Fibroblast of skin of right quadriceps (primary cell): ENCODE data around the gene CDK14.

Source experiments
- DNase-seq: peaks from one replicate; pipeline ENCODE4 v3.0.0-alpha.2; 2013

The CDK14 gene

DNA sequence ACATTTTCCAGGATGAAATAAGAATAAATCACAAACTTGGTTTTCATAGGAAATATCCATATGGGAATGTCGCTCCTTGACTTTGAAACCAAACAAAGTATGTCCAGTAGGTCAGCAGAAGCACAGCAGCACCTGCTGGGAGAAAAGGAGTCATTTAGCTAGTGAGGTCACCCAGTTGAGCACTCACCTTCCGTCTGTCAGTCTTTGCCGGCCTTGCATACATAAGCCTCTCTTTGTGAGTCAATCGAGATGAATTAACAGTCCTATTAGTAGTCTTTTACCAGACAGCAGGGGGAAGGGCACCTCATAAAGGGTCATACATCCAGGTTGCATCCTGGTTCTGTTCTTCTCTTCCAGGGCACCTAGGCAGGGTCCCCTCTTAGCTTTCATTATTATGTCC lies 435.6 kb downstream of the CDK14 start:
- no peak for DNase-seq

DNA sequence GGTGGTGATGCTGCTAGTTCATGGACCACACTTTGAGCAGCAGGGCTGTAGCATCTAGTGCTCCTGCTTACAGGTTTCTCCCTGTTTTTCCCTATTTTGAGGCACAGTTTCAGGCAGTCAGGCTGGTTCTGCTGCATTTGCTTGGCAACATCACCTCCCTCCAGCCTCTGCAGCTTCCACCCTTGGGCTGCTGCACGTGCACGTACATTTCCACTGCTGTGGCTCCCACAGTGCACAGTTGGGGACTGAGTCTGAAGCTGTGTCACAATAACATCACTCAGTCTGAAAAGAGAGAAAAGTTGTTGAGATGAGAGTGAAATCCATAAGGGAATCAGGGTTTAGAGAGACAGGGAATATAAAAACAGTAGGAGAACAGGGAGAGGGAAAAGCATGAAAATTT lies 437.5 kb downstream of the CDK14 start:
- DNase-seq, result no peak

DNA sequence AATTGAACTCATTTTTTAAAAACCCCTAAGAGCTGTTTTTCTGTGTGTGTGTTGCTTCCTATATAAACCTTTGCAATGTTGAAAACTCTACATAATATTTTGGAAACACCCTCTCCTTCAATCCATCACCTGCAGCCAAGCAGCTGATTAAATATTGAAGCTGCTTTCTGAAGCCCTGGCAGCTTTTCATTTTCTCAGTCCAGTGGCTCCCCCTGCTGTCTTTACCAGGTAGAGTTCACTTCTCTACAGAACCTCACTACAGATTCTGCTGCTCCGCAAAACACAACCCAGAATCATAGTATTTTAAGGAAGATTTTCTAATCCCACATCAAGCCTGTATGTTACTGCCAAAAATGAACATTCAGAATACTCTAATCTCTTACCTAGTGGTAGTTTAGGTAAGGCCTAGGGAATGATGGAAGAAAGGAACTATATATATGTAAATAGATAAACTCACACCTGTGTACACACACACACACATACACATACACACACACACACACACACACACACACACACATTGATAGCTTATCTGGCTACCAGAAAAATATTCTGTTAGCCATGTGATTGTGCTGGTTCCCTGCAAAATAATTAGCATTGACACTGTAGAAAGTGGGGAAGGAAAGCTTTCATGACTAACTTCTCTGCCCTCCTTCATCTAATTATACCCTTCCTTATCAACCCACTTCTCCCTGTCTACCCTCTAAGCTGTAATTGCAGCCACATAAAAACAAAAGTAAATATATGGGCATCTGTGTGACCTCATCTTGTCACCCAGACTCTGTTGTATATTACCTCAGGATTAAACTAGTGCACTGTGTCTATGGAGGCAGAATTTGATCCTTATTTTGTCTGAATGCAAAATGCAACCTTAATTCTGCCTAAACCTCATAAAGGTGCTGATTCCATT lies 438.6 kb downstream of the CDK14 start:
- peak; percentile 58 for DNase-seq

DNA sequence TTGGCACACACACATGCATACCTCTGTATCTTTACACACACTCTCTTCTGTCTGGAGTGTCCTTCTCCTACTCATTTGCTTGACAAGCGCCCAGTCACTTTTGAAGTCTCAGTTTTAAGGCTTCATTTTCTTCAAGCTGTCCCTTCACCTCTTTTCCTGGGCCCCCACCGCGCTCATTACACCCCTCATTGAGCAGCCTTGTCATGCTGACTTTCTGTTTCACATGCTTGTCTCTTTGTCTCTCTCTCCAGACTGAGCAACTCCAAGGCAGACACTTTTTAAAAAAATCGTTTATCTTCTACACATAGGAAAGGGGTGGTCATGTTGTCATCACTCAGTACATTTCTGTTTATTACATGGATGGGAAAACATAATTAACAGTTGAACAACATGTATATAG lies 442.9 kb downstream of the CDK14 start:
- DNase-seq, result no peak

DNA sequence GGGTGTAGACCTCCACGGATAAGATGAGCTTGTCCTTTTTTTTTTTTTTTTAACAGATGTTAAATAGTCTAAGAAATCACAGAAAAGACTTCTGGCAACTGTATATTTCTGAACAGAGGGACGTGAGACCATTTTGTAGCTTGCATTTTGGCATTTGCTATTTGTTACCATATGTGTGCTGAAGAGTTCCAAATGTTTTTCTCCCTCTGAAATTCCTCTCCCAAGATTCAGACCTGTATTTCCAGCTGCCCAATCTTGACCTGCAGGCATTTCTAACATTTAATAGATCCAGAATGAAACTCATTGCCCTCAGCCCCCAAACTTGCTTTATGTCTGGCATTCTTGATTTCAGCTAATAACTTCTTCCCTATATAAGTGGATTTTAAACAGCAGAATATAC lies 445.0 kb downstream of the CDK14 start:
- DNase-seq, result no peak

DNA sequence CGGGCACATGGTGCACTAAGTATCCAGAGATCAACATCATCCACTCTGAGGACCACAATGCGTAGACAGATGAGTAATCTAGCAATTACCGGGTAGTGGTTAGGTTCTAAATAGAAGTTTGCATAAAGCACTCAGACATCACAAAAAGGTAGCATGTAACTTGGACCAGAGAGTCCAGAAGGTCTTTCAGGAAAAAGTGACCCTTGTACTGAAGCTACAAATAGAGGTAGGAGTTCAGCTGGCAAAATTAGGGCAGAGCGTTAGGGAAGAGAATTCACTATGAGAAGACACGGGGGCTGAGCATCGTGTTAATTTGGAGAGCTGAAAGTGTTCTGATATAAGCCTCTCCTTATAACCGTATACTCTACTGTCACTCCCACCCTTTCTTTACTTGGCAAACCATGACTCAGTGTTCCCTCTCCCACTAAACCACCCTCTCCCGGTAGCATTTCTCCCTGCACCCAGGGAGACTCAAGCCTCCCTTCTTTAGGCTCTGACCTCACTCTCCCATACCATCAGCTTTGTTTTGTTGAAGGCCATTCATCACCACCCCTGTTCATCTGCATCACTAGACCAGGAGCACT lies 445.9 kb downstream of the CDK14 start:
- no peak for DNase-seq

DNA sequence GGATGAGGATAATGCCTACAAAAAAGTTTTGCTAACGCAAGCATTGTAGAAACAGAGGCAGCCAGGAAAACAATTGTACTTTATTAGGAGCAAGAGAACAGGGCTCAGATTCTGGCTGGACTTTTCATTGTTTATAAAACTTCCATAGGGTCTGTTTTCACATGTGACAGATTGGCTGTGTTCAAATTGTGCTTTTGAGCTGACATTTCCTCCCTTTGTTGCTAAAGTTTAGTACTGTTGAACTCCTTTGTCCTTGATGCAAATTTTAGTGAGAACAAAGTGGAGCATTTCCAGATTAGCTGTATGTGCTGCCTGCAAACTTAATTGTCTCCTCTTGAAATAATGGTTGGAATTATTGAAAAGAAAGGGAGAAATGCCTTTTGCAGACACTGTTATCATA lies 447.1 kb downstream of the CDK14 start:
- DNase-seq, result no peak

DNA sequence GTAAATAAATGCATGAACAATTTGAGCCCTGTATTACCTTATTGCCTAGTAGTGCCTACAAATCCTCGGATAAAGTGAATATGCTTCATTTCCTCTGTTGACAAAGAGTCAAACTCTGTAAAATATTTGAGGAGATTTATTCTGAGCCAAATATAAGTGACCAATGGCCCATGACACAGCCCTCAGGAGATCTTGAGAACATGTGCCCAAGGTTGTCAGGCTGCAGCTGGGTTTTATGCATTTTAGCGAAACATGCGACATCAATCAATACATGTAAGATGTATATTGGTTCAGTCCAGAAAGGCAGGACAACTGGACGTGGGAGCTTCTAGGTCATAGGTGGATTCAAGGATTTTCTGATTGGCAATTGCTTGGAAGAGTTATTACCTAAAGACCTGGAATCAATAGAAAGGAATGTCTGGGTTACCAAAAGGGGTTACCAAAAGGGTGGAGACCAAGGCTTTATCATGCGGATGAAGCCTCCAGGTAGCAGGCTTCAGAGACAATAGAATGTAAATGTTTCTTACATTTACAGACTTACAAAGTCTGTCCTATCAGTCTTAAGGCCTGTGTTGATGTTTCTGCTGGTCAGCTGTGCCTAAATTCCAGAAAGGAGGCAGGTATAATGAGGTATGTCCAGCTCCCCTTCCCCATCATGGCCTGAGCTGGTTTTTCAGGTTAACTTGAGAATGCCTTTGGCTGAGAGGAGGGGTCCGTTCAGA lies 448.0 kb downstream of the CDK14 start:
- DNase-seq, result no peak

DNA sequence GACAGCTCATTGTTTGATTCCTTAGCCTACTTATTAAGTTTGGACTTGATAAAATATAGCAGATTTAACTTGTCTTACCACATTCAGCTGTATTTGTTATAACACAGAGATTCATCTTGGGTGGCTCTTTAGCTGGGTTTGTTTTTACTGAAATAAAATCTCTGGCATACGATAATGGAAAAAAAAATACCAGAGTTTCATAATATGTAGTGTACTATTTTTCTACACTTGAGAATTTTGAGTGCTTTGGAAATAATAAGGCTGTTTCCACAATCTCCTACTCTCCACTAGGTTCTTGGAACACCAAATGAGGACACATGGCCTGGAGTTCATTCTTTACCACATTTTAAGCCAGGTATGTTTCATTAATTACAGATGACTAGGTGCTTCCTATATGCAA lies 449.5 kb downstream of the CDK14 start:
- no peak for DNase-seq

DNA sequence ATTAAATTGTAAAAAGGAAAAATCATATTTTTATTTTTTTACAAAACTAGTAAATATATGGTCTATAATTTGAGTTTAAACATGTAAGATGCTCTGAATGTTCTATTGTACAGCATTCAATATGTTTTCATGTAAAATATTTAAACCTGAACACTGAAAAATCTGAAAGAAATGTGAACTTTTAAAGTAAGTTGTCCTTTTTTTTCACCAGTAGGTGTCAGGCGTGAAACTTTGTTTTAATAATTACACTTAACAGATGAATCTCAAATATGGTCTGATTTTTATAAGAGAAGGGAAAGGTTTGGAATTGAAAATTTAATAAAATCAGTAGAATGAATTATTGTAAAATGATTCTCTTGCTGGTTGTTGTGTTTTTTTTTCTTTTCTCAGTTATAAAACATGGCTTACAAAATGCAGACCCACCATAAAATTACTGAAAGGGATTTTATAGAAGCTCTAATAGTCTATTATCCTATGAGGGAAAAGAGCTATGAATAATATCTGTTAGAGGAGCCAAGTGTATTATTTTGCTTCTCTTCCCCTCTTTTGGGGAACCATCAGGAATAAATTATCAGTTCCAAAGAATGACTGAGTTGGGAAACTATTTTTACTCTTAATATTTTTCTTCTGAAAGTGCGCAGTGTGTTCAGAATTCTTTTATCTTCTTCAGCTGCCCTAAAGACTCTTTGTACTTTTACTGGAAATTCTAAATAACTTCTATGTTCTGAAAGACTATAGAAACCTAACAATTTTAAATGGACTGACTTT lies 450.4 kb downstream of the CDK14 start:
- peak; percentile 44 for DNase-seq

DNA sequence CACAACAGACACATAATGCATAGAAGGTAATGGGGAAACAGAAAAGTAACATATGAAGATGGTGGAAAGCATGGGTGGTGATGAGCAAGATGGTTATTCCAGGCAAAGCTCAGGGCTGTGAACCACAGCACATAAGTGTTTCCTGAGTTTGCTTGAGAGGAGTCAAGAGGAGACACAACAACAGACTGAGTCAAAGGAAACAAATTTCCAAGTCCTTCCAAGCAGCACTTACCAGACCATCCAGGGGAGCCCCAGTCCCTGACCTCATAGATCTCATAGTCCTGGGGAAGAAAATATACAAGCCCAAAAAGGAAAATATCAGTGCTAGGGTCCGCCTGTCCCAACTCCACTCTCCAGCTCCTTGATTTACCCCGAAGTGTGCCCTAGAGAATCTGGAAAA lies 451.5 kb downstream of the CDK14 start:
- DNase-seq, result no peak

DNA sequence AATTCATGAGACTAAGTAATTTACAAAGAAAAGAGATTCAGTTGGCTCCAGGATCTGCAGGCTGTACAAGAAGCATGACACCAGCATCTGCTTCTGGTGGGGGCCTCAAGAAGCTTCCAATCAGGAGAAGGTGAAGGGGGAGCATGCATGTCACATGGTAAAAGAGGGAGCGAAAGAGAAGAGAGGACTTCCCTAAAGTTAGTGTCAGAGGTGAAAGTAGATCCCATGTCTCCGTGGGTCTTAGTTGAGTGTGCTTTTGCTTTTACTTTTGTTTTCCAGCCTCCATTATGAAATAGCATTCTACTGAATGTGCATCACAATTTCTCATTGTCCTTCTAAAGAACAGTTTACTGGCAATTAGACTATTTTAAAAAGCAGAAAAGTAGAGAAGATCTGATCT lies 454.6 kb downstream of the CDK14 start:
- DNase-seq, result no peak

DNA sequence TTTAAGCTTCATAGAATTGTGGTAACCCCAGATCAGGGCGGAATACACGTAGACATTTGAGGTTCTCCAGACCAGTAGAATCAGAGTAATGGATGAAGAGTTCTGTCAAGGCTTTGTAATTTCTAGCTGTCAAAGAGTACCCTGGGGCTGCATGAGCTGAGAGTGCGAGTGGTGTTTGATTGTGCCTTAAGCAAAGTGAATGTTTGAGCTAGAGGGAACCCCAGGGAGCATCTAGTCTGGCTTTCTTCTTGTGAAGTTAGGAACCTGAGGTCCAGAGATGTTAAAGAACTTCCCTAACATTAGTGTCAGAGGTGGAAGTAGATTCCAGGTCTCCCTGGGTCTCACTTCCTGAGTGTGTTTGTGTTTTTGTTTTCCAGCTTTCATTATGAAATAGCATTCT lies 455.8 kb downstream of the CDK14 start:
- DNase-seq, result no peak

DNA sequence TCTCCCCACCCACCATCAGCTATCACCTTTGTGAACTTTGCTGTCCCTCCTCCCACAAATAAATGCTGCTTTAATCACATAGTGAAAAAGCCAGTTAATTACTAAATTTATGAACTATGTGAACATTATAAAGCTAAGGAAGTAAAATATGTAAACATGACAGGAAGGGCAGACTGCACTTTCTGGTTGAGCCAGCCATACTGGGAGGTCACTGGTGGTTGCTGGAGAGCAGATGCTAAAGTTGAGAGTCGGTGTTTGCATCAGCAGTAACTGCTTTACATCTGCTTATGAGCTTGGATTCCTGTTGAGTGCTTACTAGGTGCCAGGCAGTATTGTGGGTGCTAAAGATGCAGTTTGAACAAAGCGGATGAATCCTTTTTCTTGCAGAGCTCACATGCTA lies 458.3 kb downstream of the CDK14 start:
- DNase-seq, result no peak

DNA sequence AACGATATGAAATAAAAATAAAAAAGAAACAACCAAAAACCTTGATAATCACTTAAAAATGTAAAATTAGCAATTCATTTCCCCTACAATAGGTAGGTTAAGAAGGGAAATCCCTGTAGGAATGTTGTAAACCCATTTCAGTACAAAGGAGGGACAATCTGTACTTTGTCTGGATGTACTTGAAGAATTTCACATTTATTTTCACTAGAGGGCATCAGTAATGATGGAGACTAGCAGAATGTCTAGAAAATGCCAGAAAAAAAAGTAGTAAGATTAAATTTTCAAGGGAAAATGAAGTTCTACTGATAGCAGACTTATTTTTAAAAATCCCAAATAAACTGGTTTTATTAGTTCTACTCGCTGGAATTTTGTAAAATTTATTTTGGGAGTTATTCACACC lies 459.1 kb downstream of the CDK14 start:
- no peak for DNase-seq

DNA sequence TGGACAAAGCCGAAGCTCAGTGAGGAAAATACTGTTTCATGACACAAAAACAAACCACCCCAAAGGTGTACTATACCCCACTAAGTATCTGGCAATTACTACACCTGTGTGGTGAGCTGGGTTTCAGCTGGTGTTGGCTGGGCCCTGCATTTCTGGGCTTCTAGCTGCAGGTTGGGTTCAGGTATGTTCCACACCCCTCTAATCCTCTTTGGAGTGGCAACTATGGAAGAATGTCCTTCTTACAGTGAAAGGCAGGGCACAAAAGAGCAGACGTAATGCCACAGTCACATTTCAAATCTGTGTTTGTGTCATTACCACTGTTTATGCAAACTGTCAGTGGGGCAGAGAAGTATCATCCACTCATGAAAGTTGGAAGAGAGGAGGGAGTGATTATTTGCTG lies 466.6 kb downstream of the CDK14 start:
- no peak for DNase-seq

DNA sequence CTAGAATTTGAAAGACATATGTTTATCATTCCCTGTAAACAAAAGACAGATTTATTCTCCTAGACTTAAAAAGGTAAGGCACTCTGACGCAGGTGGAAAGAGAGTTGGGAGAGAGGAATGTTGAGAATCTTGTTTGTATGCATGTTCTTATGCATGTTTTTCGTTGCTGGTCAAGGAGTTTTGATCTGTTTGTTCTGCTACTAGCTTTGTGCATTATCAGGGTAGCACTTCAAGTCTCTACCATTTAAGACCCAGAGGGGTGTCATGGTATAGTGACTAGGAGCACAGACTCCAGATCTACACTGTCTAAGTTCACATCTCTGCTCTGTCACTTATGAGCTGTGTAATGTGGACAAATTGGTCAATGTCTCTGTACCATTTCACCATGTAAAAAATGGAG lies 467.9 kb downstream of the CDK14 start:
- DNase-seq, result no peak

DNA sequence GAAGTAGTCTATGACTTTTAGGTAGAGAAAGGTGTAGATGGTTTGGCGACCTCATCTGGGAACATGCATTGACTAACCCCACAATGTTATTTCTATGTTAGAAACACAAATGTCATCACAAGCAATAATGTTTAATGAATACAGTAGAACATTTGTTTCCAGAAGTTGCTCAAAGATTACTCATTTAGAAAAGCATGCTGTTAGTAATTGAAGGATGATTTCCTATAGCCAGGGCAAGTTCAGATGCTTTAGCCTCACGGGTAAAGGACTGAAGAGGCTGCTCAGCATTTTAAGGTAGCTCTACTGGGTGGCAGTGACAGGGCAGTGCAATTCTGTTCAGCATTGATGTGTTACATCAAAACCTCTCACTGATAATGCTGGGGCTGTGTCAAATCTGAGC lies 468.8 kb downstream of the CDK14 start:
- DNase-seq, result peak; percentile 39

DNA sequence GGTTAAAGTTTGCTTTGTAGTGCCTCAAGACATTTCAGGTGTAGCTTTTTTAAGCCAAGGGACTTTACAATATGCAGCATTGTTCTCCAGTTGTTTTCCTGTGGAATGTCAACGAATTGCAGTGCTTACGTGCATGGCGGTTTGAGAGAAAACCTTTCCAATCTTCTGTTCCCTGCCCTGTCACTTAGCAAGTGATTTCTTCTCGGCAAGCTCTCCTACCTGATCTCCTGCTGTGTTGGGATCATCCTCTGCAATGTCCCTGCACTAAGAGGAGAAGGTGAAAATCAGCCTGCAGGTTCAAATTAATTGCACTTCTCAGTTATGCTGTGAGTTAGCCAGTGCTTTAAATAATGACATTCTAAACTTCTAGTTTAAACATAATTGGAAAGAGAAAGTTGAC lies 470.5 kb downstream of the CDK14 start:
- DNase-seq, result no peak

DNA sequence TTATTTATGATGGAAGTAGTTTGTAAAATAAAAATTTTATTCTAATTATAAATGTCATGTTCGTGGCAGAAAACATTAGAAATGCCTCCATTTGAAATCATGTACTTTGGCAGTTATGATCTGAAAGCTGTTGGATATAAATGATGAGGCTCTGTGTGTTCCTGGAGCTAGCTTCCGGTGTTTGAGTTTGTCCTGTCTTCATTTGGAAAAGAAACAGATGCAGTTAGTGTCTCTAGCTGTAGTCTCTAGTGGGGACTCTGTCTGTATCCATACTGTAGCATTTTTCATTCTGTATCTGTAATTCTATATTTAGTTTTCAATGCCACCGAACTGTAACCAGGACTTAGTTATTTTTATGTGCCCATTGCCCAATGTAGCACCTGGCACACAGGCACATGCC lies 471.1 kb downstream of the CDK14 start:
- no peak for DNase-seq

DNA sequence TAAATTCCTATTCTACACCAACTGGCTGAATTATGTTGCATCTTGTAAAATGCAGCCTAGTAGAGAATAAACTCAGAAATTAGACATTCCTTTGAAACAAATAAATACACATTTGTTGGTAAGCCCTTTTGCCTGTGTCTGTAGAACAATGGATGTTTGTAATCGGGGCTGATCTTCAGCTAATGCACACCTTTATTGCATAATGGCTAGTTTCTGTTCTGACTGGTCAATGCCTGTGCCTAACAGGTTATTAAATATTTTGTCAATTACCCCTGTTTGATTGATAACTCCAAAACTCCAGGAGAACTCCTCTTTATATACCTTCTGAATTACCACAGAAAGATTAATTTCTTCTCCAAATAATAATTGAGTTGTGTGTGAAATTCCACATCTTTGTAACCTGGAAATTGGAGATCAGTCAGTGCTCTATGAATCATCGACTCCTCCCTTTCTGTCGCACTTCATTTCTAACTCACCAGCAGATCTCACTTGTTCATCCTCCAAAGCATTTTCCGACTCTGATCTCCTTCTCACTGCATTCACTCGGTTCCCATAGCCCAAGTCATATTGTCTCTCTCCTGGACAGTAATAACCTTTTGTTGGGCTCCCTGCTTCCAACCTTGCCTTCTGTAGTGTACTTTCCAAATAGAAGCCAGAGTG lies 472.1 kb downstream of the CDK14 start:
- no peak for DNase-seq

DNA sequence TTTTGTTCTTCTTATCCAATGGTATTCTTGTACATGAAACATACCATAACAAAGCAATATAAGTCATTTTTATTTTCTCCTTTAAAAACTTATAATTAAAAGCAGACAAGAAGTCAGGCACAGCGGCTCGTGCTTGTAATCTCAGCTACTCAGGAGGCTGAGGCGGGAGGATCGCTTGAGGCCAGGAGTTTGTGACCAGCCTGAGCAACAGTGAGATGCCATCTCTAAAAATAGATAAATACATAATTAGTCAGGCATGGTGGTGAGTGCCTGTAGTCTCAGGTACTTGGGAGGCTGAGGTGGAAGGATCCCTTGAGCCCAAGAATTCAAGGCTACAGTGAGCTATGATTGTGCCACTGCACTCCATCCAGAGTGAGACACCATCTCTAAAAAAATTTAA lies 473.0 kb downstream of the CDK14 start:
- no peak for DNase-seq

DNA sequence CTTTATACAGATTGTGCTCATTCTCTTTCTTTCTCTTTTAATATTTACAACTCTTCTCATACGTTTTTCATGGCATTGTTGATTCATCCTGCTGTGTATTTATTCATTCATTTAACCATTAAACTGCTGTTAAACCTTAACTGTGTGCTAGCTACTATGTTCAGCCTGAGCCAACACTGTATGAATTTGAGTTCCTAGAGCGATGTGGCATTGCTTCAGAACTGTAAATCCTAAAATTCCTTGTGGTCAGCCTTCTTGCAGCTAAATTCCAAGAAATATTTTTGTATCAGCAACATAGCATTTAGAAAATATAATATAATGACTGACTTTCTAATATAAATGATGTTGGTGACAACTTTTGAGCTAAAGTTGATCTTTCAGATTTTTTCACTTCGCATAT lies 483.4 kb downstream of the CDK14 start:
- peak; percentile 80 for DNase-seq
